ENCODE data around the gene PPOX.

PPOX gene

GRCh38 chr1:161176468-161177111 lies 10.4 kb downstream of the PPOX start:
- no peak for FAIRE-seq

GRCh38 chr1:161177112-161177935 lies 11.1 kb downstream of the PPOX start, which contains the start of gene B4GALT3:
TSS of gene B4GALT3 (minus strand) at chr1:161177507. CDS start at chr1:161176060, 1,447 bp downstream.
- FAIRE-seq, result no peak

GRCh38 chr1:161177936-161178244 lies 11.7 kb downstream of the PPOX start:
- no peak for FAIRE-seq

- FAIRE-seq, result no peak
Measured at GRCh38 chr1:161179698-161180097, 13.5 kb downstream of the PPOX start.

GRCh38 chr1:161180639-161181038 lies 14.4 kb downstream of the PPOX start:
- no peak for FAIRE-seq

- FAIRE-seq, result no peak
Measured at GRCh38 chr1:161182214-161182613, 16.0 kb downstream of the PPOX start.

GRCh38 chr1:161185282-161185682 lies 19.1 kb downstream of the PPOX start:
- no peak for FAIRE-seq

GRCh38 chr1:161185732-161186311 lies 19.6 kb downstream of the PPOX start:
- no peak for FAIRE-seq

GRCh38 chr1:161187311-161187710 lies 21.1 kb downstream of the PPOX start:
- FAIRE-seq, result no peak

GRCh38 chr1:161188381-161188780 lies 22.2 kb downstream of the PPOX start:
- no peak for FAIRE-seq

- no peak for FAIRE-seq
Measured at GRCh38 chr1:161189036-161189435, 22.8 kb downstream of the PPOX start.

GRCh38 chr1:161190962-161191521 lies 24.8 kb downstream of the PPOX start:
- FAIRE-seq, result no peak

- no peak for FAIRE-seq
Measured at GRCh38 chr1:161191971-161192370, 25.7 kb downstream of the PPOX start.

GRCh38 chr1:161192476-161193465 lies 26.5 kb downstream of the PPOX start:
- no peak for FAIRE-seq

GRCh38 chr1:161193561-161194235 lies 27.5 kb downstream of the PPOX start:
- FAIRE-seq, result no peak

- FAIRE-seq, result no peak
Measured at GRCh38 chr1:161195171-161195570, 28.9 kb downstream of the PPOX start.

GRCh38 chr1:161196111-161196510 lies 29.9 kb downstream of the PPOX start:
- no peak for FAIRE-seq

- FAIRE-seq, result no peak
Measured at GRCh38 chr1:161196521-161197451, 30.6 kb downstream of the PPOX start.

GRCh38 chr1:161197560-161198193 lies 31.5 kb downstream of the PPOX start:
- FAIRE-seq, result no peak

Data from endometrium (tissue), 2 donors.